Measurements from ENCODE around the gene RRP1B. TPM values are rescaled to one million over a fixed set of nuclear protein-coding genes. Genes with fewer than 3 reads are reported as not detected.

RRP1B gene
- total RNA-seq, 1 donor from 2014 or later: 22.5 TPM

DNA sequence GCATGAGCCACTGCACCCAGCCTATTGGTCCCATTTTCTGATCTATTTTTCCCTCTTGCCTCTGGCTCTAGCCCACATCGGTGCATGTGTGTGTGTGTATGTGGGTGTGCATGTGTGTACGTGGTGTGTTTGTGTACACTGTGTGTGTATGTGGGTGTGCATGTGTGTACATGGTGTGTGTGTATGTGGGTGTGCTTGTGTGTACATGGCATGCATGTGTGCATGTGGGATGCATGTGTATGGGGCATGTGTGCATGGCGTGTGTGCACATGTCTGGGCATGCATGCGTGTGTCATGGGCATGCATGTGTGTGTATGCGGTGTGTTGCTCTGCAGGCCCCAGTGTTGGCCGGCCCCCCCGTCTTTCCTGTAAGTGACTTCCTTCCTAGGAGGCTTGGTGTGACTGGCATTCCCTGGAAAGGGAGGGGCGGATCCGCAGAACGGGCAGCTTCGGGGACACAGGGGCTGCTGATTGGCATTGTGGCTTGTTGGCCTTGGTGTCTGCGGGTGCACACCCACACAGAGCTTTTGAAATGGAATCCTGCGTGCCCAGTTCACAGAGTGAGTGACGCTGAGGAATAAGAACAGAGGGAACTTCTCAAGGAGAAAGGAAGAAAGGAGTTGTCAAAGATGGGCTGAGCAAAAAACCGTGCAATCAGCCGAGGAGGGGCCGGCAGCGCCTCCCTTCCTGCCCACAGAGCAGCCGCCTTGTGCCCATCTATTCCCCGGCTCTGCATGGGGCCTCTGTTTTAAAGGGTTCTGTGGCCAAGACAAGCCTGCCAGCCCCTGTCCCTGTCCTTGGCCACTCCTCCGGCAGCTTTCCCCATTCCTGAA is 67.5 kb downstream of the RRP1B start:
- no peak for DNase-seq (ENCODE audit: low spot score)

DNA sequence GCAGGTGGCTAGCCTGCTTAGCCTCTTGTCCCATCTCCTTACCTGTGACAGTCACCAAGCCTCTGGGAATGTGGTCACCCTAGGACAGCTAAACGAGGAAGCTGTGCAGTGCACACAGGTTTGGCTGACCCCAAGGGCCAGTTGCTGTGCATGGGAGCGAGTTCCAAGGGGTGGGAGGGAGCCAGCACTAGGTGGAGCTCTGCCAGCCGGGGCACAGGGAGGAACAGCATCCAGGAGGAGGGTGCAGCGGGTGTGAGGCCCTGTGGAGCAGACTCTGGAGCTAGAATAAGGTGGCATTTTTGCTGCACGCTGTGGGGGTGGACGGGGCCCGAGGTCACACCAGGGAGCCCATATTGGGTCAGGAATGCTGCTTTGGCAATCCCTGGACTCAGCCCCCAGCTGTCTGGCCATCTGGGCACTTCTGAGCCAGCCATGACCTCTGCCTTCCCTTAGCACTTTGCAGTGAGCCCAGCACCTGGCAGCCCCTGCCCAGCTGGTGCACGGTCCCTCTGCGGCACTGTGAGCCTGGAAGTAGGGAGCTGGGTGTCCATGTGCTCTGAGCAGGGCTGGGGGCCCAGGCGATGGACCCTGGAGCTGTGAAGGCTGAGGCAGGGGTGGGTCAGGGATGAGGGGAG is 68.3 kb downstream of the RRP1B start:
- DNase-seq (ENCODE audit: low spot score): no peak

DNA sequence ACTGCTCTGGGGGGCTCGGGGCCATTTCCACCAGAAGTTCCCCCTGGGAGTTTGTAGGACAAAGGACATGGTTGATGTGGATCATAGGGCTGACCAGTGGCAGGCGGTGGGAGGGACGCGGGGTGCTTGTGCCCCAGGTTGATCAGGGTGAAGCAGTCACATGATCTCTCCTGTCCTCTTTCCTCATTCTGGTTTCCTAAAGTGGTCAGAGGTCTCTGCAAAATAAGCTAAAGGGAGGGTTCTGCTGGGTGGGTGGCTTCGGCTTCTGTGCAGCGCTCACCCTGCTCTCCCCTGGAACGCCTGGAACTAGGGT is 68.8 kb downstream of the RRP1B start:
- DNase-seq (ENCODE audit: low spot score): no peak

DNA sequence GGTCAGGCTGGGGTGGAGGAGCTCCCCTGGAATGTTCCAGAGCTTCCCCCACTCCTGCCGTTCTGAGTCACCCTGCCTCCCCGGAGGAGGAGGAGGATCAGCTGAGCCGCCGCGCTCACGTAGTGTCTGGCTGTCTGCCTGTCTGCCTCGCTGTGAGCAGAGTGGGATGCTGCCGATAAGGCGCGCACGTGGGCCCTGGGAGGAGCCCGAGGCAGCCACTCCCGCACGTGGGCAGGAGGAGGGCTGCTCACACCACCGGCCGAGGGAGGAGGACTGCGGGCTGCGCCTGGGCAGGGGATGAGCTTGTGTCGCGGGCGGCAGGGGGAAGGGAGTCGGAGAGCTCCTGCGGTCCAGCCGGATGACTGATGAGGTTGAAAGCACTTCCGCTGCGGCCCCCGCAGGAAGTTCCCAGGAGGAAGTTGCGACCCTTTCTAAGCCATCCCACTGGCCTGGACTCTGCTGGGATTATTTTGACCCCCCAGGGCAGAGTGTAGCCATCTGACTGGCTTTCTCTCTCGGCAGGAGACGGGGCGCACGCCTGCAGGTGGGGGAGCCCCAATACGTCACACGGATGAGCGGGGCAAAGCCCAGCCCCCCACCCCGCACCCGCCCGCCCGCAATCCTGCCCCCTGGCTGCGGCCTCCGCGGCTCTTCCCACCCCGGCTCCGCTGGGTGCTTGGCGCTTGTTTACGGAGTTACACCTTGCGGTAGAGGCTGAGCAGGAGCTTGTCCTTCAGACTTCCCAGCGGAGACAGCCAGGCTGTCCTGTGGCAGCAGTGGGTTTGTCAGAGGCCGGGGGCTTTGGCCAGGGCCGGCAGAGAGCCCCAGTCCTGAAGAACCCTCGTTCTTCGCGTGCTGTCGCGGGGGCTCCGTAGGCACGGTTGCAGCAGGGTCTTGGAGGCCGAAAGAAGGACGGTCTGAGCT is 69.4 kb downstream of the RRP1B start:
- peak; percentile 97 for DNase-seq (ENCODE audit: low spot score)

DNA sequence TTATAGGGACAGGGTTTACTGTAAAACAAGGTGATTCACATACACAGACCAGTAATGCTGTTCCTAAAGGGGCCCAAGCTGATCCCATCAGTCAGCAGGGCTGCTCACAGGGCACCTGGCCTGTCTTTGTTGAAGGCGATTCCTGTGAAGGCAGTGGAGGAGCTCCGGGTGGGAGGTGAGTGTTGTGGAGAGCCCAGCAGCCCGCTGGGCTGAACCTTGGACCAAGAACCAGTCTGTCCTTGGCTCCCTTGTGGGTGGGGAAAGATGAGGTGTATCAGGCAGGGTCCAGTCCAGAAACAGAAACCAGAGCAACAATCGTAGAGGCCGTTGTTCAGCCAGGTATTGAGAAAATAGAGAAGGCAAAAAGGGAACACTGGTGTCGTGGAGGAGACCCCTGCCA is 72.1 kb downstream of the RRP1B start:
- no peak for DNase-seq (ENCODE audit: low spot score)

DNA sequence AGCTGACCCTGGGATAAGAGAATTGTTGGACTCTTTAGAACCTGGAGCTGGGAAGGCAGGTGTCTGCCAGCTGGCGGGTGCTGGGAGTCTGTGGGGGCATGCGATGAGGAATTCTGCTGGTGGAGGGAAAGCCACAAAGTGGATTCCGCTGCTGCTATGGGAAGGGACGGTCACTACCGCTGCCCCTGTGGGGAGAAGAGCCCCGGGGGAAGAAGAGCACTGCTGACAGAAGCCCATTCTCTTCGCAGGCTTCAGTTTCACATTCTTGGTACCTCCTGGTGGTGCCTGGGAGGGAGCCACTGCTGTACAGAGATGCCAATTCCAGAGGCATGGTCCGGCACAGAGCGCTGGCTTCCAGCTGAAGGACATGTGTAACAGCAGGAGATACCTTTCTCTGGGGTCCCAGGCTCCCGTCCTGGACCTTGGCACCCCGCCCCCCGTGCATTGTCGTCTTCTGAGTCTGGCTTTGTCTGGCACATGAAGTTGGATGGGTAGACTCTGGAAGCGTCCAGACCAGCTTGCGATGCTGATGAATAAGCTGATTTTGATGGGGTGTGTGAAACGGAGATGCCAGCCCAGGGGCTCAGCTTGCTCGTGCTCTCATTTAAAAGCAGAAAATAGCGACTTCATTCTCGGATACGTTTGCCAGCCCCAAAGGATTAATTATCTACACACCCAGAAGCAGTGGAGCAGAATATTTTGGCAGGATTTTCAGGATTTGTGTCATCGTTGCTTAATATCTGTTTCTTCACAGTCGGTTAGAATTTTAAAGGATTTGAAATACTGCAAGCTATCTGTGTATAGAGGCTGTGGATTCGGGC is 72.7 kb downstream of the RRP1B start:
- DNase-seq (ENCODE audit: low spot score): no peak

DNA sequence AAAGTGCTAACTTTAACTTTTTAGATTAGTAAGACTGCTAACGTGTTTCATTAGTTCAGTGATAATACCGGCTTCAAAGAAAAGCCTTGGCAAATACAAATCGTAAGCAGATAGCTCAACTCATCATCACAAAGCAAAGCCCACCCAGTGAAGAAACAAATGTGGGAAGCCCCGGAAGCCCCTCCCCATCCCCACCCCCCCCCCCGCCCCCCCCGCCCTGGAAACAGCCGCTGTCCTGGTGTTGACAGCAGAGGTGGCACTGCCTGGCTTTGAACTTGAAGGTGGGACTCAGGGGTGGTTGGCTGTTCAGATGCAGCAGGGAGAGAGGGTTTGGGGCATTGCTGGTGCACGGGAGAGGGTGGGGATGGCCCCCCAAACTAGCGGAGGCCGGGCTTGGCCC is 73.7 kb downstream of the RRP1B start:
- no peak for DNase-seq (ENCODE audit: low spot score)

DNA sequence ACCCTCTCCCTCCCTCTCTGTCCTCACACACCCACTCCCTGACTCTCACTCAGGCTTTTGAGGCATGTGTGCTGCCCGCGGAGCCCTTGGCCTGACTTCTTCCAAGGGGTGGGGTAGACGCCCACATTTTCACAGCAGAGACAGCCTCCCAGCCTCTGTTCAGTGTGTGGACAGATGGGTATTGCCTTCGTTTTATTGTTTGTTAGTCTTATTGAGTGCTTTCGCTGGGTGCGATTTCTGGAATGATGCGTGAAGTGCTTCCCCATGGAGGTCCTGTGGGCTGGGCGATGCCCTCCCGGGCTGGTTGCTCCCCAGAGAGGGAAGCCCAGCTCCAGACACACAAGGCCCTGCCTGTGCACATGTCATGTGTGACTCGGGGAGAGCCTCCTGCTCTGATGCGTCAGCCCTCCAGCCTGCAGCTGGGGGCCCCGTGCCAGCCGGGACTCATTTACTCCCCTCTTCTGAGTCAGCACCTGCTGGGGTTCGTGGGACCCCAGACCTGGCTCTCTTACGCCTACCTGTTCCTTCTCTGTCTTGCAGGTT is 74.2 kb downstream of the RRP1B start:
- DNase-seq (ENCODE audit: low spot score): no peak

DNA sequence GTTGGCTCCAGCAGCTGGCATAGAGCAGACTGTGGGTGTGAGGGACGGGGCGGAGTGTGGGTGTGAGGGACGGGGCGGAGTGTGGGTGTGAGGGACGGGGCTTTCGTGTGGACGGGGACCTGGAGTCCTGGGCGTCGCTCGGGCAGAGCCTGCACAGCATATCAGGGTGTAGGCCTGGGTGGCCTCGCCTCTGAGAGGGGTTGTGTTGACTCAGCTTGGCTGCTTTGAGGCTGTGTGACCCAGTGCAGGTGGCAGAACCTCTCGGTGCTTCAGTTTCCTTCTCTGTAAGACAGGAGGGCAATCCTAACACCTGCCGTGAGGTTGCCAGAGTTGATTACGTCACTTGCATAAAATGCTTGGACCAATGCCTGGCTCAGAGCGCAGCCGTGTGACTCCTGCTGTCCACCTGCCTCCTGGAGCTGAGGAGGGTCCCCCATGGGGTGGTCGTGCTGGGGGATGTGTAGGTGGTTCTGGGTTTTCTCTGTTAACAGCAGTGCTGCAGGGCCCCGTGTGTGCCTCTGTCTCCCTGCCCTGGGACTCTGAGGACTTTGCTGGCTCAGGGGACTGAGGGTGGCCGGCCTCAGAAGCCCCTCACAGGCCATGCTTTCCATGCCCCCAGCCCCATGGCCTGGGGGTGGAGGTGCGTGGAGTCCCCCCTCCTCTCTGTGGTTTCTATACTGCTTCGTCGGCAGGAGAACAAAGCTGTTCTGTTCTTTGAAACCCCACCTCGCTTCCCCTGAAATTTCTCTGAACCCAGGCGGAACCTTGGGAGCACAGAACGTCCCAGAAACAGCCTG is 75.0 kb downstream of the RRP1B start:
- DNase-seq (ENCODE audit: low spot score): no peak

DNA sequence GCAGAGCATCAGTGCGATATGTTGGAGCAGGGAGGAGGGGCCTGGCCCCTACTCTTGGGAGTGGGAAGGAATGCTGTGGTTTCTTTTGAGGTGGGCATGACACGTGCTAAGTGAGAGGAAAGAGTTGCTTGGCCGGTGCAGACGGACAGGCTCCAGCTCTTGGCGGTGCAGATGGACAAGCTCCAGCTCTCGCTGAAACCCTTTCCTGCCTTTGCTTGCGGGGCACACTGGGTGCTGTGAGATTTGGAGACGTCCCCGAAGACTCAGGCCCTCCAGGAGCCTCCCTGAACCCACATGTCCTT is 75.5 kb downstream of the RRP1B start:
- no peak for DNase-seq (ENCODE audit: low spot score)

DNA sequence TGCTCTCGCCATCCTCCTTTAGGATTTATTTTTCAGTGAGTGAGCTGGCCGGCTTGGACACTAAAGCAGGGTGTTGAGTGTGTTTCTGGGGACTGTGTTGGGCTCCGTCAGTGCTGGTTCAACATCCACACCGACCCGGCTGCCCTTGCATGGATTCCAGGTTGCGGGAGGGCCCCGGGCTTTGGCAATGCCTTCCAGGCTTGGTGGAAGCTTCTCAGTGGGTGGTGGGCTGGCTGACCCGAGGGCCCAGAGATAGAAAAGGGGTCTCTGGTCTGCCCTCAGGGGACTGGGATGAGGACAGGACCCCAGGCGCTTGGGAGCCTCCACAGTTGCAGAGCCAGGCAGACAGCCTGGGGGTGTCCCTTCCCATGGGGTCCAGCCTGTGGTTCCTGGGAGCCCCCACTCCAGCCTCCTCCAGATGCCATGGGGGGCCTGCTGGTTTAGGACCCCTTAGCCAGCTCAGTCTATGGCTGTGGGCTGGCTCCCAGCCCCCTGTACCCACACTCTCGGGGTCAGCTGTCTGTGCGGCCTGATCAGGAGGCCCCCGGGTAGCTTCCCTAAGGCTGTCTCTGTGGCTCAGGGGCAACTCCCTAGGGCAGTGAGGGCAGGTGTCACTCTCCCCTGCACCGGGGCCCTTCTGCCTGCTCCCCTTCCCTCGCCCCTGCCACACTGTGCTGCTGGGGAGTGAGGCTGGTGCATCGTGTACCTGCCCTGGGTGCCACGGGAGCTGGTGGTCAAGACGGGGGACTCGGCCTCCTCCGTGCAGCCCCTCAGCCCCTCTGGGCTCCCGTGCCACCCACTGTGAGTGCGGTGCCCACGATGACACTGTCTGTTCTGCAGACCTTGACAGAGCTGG is 76.1 kb downstream of the RRP1B start:
- no peak for DNase-seq (ENCODE audit: low spot score)

DNA sequence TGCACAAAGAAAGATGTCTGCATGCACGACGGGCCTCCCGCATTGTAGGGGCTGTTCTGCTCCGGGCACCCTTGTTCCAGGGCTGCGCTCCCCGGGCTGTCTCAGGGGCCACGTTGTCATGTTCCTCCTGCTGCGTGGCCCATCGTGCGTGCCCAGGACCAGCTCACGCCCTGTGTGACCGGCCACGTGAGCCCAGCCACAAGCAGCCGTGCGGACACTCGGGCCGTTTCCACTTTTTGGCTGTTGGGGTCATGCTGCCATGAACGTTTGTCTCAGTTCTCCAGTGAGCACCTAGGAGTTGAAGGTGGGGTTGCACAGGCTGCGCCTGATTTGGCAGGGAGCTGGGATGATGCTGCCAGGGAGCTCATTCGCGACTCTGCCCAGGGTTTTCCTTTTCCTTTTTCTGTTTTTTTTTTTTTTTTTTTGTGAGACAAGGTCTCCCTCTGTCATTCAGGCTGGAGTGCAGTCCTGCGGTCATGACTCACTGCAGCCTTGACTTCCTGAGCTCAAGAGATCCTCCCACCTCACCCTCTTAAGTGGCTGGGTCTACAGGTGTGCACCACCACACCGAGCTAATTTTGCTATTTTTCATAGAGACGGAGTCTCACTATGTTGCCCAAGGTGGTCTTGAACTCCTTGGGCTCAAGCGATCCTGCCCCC is 77.0 kb downstream of the RRP1B start:
- no peak for DNase-seq (ENCODE audit: low spot score)

DNA sequence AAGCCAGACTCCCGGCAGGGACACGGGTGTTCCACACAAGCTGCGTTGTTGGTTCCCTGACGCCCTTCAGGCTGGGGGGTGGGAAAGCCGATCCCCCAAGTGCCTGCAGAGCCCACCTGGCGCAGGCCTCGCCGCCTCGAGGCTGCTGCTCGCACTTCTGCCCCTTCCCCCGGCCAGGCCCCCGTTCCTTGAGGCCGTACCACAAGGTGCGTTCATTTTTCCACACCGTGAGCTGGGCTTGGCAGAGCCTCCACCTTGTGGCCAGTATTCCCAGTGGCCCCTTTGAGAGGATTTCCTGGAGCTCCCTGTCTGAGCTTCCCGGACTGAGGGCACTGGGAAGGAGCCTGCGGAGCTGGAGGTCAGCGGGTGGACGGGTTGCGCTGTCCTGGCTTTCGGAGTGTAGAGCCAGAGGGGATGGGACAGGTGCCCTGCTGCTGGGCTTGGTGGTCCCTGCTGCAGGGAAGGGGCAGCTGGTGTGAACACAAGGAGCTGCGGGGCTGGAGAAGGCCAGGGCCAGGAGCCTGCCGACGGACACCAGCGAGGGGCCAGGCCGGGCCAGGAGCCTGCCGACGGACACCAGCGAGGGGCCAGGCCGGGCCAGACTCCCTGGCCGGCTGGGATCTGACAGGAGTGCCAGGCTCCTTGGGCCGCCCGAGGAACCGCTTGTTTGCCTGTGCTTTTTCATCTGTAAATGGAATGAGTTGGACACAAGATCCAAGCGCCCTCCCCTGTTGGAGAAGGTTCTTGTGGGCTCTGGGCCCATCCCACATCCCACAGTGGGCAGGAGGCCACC is 78.0 kb downstream of the RRP1B start:
- no peak for DNase-seq (ENCODE audit: low spot score)

DNA sequence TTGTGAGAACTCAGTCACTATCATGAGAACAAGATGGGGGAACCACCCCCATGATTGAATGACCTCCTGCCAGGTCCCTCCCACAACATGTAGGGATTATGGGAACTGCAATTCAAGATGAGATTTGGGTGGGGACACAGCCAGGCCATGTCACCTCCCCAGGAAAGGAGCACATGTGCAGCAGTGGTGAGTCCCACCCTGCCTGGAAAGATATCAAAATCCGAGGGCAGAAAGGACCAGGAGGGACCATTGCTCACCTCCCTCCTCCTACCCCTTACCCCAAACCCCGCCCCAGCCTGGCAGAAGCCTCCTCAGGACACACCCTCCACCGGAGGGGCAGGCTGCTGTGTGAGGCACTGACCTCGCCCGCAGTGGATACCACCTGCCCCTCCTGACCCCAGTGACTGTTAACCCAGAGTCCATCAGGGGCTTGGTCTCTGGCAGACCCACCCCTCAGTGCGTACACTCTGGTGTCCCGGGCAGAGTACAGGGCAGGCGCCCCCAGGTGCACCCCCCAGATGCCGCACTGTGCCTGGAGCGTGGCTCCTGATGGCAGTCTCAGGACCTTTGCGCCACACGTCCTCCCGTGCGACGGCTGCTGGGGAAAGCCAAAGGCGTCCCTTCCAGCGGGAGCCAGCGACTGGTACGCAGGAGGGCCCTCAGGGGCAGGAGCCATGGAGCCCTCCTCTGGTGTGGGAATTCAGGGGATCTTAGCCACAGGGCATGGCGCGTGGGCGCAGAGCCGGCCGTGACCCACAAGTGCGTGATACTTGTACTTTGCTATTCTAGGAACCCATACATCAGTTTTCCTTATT is 80.5 kb downstream of the RRP1B start:
- DNase-seq (ENCODE audit: low spot score): no peak

DNA sequence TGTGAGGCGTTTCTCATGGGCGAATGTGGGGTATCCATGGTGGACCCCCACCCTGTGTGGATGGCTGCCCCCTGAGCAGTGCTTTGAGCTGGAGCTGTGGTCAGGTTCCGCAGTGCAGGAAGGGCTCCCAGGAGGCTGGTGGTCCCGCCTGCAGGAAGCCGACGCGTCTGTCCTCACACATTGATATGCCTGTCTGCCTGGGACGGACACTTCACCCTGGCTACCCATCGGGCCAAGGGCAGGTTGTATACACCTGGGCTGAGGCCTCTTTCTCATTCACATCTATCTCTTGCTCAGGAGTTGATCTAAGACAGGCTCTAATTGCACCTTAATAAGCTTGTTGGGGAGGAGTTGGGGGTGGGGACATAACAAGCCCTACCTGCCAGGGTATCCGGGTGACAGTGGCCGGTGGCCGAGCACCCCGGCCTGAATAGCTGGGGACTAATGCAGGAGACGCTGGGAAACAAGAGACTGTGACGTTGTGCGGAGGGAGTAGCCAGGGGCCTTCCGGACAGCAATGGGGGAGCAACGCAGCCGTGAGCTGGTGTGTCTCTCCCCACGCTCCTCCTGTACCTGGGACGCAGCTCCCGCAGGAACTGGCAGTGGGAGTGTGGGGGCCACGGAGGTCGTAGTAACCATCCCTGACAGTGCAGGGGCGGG is 81.3 kb downstream of the RRP1B start:
- DNase-seq (ENCODE audit: low spot score): no peak

DNA sequence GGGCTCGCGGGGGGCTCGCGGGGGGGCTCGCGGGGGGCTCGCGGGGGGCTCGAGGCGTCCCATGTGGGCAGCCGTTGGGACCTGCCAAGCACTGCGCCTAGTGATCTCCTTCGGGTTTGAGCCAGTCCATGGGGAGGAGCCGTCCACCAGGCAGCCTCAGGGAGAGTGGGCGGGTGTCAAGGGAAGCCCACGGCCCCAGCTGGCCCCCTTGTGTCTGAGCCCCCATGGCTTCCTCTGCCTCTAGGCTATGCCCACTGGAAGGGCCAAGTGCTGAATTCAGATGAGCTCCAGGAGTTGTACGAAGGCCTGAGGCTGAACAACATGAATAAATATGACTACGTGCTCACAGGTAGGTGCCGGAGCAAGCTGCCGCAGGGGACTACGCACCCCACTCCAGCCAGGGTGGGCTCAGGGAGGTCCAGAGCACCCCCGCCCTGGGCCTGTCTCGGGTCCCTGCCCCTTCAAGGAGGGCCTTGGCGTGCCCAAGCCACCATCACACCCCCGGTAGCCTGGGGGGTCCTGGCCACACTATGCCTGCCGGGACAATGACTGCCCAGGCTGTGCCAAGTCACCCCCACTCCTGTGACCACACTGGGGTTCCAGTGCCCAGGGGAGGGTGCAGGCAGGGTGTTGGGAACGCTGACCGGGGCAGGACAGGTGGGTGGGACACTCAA is 82.2 kb downstream of the RRP1B start:
- no peak for DNase-seq (ENCODE audit: low spot score)

All from ureter (tissue), 1 donor.